Right forelimb (tissue), 1 donor: ENCODE results near the gene ADCY9.
"Not testable (repeated sequence)": the region's sequence is repeated elsewhere in the genome, so short reads cannot be mapped to it uniquely, and the experiment has no call there.

Experiments
- DNase-seq: peaks from one replicate; pipeline ENCODE4 v3.0.0-alpha.2; 2018

ADCY9 gene

DNA sequence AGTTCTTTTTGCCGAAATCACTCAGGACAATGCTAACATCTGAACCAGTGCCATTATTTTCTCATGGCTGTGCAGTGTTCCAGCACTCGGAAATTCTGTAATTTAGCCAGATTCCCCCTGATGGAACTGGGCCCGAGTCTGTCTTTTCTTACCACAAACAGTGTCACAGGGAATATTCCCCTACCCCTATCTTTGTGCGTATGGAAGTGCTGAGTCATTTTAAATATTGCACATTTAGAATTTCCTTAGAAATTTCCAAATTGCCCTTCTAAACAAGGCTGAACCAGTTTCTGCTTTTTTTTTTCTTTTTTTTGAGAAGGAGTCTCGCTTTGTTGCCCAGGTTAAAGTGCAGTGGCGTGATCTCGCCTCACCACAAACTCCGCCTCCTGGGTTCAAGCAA lies 147.7 kb downstream of the ADCY9 start:
- DNase-seq, result no peak

DNA sequence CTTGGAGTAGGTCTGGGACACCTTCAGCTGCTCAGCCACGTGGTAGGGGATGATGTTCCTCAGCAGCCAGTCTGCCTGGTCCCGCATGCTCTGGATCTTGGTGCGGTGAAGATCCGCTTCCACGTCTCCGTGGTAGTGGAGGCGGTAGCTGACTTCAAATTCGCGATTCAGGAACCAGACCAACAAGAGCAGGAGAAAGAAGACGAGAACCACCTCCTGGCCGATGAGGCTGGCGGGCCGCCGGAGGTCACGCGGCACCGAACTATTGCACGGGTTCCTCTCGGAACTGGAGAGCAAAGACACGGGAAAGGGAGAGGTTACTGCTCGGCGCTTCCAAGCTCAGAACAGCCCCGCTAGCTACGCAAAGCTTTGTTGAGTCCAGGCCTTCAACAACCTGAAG lies 149.6 kb downstream of the ADCY9 start:
- DNase-seq, result no peak

GRCh38 chr16:3965781-3966582 lies 150.3 kb downstream of the ADCY9 start:
- no peak for DNase-seq

DNA sequence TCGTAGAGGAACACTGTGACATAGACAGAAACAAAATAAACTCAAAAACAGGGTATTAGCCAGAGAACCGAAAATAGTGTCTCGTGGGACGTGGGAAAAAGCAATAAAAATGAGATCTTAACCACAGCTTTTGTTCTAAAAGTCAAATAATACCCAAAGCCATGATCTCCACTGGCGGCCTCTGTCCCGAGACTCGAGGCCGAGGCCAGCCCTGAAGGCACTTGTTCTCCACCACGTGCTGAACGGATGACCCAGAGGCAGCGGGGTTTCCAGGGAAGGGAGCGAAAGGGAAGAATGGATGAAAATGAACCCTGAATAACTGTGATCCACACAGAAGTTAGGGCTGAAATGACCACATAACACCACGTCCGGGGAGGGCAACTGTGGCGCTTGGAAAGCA lies 150.9 kb downstream of the ADCY9 start:
- no peak for DNase-seq

DNA sequence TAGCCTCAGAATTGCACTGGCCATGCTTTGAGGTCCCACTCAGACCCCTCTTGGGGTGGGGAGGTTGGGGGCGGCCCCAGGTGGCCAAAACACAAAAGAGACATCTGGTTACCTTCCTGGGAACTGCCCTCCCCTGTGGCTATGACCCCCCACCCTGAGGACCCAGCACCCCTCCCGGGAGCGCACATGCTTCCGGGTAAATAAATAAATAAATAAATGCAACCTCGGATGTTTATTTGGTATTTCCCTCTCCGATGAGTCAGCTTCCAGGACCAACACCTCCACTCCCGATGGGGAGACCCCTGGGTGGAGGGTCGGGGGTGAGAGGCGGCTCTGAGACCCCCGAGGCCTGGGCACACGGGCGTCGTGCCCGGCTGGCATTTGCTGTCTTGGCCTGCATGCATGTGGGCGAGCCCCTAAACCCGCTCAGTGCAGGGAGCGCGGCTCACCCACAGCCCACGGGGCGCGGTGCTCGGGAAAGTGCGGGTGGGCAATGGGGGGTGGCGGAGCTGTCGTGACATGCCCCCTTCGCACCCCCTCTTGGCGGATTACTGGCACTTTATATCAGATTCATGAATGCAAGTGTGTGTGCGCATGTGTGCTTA lies 151.5 kb downstream of the ADCY9 start:
- no peak for DNase-seq

DNA sequence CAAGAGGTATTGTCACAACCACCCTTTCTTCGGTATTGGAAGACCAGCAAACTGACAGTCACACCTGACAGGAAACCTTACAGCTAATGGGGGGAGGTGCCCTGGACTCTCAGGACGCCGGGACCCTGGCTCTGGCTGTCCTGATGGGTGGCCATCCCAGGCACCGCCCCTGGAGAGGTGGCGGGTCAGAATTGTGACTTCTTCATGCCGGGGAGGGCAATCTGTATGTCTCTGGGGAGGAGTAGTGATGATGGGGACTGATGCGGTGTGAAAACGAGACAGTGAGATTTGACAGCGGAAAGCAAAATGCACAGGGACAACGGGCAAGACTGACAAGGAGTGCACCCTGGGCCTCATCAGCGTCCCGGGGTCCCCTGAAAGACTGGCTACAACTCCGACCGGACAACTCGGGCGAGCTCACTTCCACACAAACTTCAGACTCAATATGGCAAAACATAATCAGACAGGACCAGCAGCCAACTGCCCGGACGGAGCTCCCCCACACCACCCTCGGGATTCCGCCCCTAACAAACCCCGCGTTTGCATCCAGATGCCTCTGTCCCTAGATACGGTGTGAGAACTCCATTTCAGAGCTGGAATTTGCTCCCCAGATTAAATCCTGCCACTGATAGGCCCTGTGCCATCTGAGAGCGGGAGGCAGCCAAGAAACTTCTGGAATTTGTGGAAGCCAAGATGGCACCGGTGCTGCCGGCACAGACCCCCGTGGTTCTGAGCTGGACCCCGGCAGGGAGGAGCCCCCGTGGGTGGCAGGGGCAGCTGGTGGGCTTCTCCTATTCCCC lies 152.2 kb downstream of the ADCY9 start:
- no peak for DNase-seq

DNA sequence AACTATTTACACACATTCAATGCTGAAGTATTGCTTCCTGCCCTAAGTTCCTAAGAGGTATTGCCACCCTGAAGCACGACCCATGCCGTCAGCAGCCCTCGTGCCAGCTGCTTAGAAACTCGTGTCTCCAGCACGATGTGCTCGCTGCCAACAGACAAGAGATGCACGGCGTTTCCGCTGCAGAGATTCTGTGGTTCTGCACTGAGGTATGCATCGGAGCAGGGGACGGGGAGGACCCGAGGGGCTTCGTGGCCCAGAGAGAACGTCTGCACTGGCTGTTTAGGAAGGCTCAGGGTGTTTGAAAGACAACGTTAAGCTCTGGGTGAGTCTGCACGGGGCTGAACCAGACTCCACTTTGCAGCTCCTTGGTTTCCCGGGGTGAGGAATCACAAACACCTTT lies 153.0 kb downstream of the ADCY9 start:
- no peak for DNase-seq

- no peak for DNase-seq
Measured at GRCh38 chr16:3961449-3961849, 154.8 kb downstream of the ADCY9 start.

- not testable (repeated sequence) for DNase-seq
Measured at GRCh38 chr16:3959926-3960590, 156.2 kb downstream of the ADCY9 start.

GRCh38 chr16:3959148-3959547 lies 157.1 kb downstream of the ADCY9 start:
- DNase-seq, result no peak

GRCh38 chr16:3957344-3957980 lies 158.8 kb downstream of the ADCY9 start:
- DNase-seq, result no peak

DNA sequence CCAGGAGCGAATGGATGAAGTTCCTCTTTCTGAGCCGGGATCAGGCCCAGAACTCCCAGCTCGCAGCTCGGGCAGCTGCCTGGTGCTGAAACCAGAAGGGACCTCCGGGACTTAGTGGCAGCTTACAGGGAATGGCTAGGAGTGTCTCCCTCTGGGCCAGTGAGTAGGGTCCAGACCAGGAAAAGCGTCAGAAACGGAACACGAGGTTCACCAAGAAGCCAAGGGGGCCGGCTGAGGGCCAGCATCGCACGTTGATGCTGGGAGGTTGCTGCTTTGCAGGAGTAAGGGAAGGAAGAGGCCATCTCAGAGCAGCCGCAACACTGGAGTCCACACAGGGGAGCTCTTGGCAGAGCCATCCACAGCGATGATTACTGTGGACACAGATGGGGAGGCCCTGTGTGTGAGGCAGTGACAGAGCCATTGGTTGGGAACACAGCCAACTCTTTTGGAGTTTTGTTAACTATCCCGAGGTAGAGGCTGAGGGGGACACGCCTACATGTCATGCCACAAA lies 161.8 kb downstream of the ADCY9 start:
- DNase-seq, result peak; percentile 66

- DNase-seq, result peak; percentile 39
Measured at GRCh38 chr16:3953728-3954410, 162.4 kb downstream of the ADCY9 start.

GRCh38 chr16:3952737-3953131 lies 163.5 kb downstream of the ADCY9 start:
- peak; percentile 86 for DNase-seq

DNA sequence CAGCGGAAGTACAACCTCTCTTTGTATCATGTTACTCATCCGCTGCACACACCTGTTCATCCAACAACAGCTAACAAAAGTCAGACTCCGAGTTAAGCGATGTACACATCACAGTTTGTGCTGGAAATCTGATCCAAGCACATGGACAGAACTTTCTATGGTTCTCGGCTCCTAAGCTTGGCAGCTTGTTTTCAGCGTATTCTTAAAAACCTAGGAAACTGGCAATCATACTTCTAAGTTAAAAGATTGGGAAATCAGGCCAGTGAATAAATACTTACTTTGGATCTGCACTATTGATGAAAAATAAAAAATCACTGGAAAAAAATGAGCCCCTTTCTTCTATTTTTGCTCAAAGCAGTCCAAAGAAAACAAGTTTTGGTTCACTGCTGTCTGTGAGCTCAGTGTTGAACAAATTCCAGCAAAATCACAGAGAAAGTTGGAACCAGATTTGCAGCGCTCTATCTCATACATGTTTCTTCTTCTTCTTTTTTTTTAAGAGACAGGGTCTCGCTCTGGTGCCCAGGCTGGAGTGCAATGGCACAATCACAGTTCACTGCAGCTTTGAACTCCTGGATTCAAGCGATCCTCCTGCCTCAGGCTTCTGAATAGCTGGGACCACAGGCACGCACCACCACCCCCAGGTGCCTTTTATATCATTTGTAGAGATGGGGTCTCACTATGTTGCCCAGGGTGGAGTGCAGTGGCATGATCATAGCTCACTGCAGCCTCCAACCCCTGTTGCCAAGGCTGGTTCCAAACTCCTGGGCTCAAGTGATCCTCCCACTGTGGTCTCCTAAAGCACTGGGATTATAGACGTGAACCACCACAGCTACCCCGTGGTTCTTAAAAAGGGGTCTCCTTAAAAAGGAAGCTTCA lies 164.1 kb downstream of the ADCY9 start:
- DNase-seq, result peak; percentile 61

DNA sequence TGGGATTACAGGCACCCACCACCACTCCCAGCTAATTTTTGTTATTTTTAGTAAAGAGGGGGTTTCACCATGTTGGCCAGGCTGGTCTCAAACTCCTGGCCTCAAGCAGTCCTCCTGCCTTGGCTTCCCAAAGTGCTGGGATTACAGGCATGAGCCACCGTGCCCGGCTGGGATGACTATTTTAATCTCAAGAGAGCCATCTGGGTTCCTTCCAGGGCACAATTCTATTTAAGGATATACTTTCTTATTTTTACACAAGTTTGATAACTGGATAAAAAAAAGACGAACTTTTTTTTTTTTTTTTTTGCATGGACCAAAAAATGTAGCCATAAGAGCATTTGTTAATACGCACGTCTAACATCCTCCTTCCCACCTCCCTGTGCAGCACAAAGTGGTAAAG lies 164.9 kb downstream of the ADCY9 start:
- not testable (repeated sequence) for DNase-seq

GRCh38 chr16:3950343-3951193 lies 165.7 kb downstream of the ADCY9 start:
- DNase-seq, result peak; percentile 89

- no peak for DNase-seq
Measured at GRCh38 chr16:3949946-3950342, 166.3 kb downstream of the ADCY9 start.

DNA sequence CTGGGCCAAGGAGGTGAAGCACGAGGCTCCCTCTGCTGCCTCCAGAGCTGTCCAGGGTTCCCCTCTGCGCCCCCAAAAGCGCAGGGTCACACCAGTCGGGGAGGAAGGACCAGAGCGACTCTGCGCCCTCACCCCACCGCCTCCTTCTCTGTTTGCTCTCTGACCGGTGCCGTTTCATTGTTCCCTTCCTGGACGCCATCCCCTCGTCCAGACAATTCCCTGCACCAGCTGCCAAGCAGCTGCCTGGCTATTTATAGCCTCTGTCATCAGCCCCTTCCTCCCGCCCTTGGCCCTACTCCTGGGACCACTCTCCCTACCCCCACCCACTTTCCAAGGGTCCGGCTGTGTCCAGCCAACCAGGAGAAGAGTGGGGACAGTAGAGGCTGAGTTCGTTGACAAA lies 167.0 kb downstream of the ADCY9 start:
- peak; percentile 83 for DNase-seq
